Measurements from ENCODE around the gene RALGPS2.

DNA sequence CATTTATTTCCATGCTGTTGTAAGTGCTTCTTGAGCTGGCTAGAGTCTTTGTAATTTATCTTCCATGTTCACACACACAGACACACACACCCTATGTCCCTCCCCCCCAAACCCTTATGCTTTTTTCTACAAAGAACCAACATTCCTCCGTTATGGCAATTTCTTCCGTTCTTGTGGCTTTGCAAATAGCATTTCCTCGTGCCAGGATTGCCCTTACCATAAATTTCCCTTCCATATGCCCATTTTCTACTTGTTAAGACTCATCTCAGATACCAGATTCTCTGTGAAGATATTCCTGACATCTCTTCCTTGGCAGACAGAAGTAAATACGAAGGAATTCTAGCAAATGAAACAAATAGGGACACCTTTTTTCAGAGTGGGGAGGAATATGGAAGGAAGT is 26.0 kb downstream of the RALGPS2 start:
- no peak for TF ChIP-seq EZH2 (IDR thresholded peaks at IDR 0.05; ENCODE audit: borderline replicate concordance, low read depth, low read length, poor library complexity, severe bottlenecking)
- TF ChIP-seq, protein P1, sequence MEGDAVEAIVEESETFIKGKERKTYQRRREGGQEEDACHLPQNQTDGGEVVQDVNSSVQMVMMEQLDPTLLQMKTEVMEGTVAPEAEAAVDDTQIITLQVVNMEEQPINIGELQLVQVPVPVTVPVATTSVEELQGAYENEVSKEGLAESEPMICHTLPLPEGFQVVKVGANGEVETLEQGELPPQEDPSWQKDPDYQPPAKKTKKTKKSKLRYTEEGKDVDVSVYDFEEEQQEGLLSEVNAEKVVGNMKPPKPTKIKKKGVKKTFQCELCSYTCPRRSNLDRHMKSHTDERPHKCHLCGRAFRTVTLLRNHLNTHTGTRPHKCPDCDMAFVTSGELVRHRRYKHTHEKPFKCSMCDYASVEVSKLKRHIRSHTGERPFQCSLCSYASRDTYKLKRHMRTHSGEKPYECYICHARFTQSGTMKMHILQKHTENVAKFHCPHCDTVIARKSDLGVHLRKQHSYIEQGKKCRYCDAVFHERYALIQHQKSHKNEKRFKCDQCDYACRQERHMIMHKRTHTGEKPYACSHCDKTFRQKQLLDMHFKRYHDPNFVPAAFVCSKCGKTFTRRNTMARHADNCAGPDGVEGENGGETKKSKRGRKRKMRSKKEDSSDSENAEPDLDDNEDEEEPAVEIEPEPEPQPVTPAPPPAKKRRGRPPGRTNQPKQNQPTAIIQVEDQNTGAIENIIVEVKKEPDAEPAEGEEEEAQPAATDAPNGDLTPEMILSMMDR (conservative IDR thresholded peaks at IDR 0.05; ENCODE audit: low read depth, low read length): no peak

Data from A673 (cell line).